ENCODE data around the gene SLC38A7.
"Not testable (repeated sequence)": the region's sequence is repeated elsewhere in the genome, so short reads cannot be mapped to it uniquely, and the experiment has no call there.

The SLC38A7 gene

DNA sequence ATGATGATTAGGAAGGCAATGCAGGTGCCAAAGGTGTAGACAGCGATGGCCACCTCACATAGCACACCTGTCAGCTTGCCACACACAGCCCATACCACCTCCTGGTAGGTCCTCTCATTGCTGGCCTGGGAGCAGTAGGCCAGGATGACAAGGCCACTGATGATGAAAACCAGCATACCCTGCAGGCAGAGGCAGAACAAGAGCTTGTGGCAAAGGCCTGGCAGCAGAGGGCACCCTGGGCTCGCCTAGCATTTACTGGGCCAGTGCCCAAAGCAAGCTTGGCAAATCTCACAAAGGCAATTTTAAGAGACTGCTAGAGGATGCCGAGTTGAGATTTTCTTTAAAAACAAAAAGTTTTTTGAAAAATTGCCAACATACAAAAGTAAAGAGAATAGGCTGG lies 5.9 kb downstream of the SLC38A7 start:
- no peak for DNase-seq (ENCODE audit: low spot score)

DNA sequence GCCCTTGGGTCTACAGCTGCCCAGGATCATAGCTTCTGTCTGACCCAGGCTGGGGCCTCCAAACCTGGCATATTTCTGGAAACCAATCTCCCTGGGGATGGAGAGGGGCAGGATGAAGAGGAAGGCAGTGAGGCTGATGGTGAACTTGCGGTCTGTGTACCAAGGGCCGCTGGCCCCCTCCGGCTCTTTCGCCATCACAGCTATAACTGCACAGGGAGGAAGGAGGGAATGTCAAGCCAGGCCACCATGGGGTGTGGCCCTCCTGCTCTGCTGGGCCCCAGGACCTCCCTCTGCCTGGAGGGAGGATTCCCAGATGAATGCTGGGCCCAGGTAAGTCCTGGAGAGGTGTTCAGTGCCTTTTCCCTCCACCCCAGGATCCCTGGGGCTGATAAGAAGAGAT lies 6.3 kb downstream of the SLC38A7 start:
- DNase-seq (ENCODE audit: low spot score): no peak

DNA sequence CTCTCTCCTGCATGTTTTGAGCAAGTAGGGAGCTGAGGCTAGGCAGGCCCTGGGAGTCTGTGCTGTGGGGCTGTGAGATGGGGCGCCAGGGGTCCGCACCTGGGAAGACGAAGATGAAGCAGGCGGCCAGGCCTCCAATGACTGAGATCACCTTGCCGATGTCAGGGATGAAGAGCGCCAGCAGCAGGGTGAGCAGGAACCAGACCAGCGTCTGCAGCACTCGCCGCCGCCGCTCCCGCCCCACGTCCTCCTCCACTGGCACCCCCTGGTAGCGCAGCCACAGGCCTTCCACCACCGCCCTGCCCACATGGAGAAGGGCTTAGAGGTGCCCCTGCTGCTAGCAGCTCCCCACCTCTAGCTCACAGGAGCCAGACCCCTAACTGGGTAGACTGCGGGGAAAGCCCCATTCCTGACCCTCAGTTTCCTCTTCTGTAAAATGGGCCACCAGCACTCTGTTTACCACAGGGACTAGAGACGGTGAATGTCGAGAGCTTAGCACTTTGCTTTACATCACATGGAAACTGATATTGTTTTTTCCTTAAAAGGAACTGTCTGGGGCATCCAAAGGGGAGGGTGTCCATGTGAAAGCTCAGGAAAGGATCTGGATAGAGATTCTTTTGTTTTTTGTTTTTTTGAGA lies 13.5 kb downstream of the SLC38A7 start:
- no peak for DNase-seq (ENCODE audit: low spot score)

DNA sequence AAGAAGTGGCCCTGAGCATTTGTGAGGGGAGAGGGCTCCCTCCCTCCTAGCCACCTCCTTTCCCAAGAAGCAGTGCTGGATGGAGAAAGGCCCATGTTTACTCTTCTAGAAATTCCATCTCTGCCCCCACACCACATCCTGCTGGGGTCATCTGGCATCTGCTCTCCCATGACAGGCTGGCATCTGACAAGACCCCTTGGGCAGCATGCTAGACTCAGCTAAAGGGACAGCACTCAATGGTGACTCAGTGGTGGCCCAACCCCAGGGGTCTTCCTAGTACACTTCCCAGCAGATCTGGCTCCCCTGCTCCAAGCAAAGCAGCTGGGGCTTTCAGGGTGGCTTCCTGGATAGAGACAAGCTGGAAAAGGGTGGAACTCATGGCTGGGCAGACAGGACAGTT lies 14.4 kb downstream of the SLC38A7 start:
- DNase-seq (ENCODE audit: low spot score): no peak

DNA sequence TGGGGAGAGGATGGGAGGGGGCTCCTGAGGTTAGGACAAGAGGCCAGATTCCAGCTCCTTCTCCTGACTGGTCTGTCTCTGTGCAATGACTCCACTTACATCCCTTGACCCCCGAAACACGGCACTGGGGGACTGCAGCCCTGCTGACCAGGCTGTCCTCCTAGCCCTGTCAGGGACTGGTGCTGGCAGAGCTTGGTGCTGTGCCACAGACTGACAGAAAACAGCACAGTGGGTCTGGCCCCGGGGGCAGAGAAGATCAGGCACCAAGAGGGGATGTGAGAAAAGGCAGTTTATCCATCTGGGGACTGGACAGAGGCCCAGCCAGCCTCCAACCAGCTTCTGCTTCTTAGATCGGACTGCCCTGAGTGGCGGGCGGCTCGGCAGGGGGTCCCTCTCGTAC lies 19.4 kb downstream of the SLC38A7 start:
- no peak for DNase-seq (ENCODE audit: low spot score)

DNA sequence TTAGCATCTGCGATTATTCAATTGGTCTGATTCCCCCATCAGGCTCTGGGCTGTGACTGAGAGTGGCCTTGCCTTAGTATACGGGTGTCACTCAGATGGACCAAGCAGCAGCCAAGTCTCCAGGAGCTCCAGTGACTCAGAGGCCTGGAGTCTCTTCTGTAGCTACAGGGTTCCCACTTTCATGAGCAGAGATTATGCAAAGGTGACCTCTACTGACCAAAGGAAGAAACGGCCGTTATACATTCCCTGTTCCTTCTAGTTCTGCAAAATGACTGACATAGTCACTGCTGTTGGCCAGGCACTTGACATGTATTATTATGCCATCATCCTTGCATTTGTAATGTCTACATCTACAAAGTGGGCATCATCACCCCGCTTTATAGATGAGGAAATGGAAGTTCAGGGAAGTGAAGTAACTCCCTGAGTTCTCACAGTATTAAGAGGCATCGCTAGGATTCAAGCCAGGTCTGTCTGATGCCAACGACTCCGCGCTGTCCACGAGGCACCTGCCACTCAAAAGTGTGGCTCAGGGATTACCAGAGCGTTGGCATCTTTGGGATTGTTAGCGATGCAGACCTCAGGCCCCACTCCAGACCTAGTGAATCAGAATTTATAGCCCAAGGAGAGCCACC lies 23.3 kb downstream of the SLC38A7 start:
- DNase-seq (ENCODE audit: low spot score): peak; percentile 35

DNA sequence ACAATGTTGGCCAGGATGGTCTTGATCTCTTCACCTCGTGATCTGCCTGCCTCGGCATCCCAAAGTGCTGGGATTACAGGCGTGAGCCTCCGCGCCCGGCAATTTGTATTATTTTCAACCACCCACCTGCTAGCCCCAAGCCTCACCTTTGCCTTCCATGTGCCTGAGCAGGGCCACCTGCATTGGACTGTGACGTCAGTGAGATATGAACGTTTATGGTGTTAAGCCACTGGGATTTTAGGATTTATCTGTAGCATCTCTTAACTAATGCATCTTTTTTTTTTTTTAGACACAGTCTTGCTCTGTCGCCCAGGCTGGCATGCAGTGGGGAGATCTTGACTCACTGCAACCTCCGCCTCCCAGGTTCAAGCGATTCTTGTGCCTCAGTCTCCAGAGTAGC lies 24.7 kb downstream of the SLC38A7 start:
- not testable (repeated sequence) for DNase-seq (ENCODE audit: low spot score)

DNA sequence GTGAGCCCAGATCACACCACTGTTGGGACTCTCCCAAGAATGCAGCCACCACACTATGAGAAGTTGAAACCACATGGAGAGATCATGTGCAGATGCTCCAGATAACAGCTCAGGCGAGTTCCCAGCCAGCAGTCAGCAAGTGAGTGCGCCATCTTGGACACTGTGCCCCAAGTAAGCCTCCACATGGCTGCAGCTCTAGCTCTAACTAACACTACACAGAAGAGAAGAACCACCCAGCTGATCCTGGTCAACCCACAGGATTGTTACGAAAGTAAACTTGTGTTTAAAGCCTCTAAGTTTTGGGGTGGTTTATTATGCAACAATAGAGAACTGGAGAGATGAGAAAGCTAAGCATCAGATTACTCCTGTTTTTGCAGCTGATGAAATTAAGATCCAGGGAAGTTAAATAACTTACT lies 25.8 kb downstream of the SLC38A7 start:
- no peak for DNase-seq (ENCODE audit: low spot score)

DNA sequence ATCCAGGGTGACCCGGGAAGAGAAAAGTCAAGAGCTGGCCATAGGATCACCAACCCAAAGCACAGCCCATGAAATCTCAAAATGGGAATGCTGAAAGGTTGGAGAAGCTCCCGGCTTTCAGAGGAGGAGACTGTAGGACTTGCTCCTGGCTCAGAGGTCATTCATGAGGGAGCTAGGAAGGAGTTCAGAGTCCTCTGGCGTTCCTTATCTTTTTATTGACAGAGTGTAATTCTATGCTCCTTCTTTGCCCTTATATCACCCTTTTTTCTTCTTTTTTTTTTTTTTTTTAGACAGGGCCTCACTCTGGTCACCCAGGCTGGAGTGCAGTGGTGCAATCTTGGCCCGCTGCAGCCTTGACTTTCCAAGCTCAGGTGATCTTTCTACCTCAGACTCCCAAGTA lies 27.7 kb downstream of the SLC38A7 start:
- no peak for DNase-seq (ENCODE audit: low spot score)

DNA sequence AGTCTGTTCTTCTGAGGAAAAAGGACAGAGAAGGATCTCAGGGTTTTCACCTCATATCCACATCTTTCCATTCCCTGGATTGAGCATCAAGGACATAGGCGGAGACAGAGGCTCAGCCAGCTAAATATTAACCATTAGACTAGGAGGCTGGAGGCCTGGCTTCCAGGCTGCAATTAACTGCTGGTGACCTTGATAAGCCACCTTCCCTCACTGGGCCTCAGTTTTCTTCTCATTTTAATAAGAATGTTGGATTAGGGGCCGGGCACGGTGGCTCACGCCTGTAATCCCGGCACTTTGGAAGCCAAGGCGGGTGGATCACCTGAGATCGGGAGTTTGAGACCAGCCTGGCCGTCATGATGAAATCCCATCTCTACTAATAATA lies 29.4 kb downstream of the SLC38A7 start:
- no peak for DNase-seq (ENCODE audit: low spot score)

DNA sequence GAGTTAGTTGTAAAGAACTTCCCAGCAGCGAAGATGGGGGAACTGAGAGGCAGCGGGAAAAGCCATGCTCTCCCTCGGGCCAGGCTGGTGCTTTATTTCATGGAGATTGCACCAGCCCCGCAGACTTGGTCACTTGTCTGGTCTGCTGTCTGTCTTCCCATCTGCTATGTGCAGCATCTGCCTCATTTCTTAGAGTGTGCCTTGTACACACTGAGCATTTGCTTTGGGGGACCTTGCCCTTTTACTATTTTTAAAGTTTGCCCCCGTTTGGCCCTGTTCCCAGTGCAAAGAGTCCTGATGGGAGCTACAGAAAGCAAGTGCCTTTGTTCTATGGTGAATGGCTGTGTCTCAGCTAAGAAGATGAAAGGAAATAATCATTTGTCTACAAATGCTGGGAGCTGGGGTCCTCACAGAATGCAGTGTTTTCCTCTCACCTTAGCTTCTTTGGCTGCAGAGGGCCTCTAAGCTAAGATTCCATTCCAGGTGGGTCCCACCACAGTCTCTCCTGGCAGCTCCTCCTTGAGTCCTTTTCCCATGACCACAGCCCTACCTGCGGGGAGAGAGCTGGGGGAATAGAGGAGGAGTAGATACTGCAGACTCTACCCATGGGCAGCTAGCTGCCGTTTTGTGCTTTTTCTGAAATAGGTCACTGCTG lies 29.9 kb downstream of the SLC38A7 start:
- no peak for DNase-seq (ENCODE audit: low spot score)

DNA sequence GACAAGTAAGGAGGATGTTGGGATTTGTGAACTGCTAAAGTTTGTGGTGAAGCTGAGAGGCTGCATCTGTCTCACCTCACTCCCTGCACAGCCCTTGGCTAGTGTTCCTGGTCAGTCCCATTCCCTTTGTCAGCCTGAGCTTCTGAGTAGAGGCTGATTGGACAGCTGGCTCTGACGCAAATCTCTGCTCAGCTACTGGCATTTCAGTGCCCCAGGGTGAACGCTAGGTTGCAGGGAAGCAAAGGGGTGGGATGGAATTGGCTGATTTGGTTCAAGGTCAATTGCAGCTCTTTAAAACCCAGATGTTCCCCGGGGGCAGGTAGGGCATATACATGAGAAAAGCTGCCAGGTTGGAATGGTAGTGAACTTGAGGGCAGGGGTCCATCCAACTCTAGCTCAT lies 31.8 kb downstream of the SLC38A7 start:
- no peak for DNase-seq (ENCODE audit: low spot score)

DNA sequence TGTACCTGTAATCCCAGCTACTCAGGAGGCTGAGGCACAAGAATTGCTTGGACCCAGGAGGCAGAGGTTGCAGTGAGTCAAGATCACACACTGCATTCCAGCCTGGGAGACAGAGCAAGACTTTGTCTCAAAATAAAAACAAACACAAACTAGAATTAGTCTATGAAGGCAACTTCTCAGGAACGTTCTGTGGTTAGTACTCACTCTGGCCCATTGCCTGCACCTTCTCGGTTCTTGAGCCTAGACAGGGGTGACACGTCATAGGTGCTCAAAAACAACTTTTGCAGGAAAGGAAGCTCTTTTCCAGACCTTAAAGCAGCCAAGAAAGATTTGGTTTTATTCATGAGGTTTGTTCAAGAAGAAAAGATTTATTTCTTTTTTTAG lies 32.6 kb downstream of the SLC38A7 start:
- DNase-seq (ENCODE audit: low spot score): no peak

DNA sequence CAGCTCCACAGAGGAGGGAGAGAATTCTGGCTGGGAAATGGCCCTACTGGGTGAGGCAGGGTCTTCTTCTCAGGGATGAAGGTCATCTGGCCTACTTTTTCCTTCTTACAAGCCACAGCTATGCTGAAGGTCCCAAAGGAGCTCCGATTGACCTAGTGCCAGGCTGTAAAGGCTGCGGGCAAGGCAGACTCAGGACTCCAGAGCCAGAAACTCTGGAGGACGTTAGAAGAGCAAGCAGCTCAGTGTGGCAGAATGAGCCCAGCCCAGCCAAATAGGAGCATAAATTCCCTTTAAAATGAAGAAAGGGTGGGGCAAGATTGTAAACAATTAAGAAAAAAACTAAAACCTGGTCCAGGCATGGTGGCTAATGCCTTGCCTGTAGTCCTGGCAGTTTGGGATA lies 34.9 kb downstream of the SLC38A7 start:
- no peak for DNase-seq (ENCODE audit: low spot score)

DNA sequence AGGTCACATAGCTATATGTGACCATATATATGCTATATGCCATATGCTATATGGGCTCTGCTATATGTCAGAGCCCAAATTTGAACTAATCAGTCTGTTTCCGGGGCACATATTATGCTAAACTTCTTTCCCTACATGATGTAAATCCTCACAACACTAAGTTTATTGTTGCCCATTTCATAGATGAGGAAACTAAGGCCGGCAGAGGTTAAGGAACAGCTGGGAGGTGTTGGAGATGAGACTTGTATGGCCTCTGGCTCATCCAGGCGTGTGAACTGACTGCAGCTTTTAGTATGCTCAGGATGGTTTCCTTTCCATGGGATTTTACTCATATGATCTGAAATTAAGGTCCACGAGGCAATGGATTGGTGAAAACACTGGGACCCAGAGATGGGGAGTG lies 37.5 kb downstream of the SLC38A7 start:
- DNase-seq (ENCODE audit: low spot score): no peak

DNA sequence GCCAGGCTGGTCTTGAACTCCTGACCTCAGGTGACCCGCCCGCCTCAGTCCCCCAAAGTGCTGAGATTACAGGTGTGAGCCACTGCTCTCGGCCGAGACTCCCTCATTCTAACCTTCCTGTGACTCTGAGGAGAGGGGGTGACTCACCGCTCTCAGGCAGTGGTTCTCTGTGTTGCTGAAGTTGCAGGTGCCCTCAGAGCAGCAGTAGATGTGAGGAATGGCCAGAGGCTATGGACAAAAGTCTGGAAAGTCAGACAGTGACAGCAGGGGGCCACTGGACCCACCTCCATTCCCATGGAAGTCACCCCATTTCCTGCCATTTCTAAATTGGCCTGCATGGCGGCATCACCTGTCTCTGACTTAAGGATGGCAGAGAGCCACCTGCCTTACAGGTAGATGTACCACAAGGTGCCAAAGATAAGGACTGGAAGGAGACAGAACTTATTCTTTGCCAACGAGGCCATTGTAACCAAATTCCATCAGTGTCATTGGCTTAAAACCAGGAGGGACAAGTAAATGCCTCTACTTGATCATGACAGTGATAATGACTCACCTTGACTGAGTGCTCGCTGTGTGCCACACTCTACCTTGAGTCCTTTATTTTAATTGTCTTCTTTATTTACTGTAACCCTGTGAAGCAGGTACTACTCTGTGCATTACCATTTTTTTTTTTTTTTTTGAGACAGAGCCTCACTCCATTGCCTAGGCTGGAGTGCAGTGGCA lies 39.6 kb downstream of the SLC38A7 start:
- DNase-seq (ENCODE audit: low spot score): no peak

DNA sequence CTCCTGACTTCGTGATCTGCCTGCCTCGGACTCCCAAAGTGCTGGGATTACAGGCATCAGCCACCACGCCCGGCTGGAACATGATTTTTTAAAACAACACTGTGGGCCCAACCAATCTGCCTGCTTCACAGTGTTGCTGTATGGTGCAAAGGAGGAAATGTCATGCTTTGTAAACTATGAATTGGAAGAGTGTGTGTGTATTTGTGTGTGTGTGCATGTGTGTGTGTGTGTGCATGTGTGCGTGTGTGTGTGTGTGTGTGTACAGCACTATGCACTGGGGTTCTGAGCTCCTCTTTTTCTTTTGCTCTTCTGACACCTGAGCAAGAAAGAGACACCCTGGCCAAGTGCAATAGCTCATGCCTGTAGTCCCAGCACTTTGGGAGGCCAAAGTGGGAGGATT lies 40.5 kb downstream of the SLC38A7 start:
- no peak for DNase-seq (ENCODE audit: low spot score)

DNA sequence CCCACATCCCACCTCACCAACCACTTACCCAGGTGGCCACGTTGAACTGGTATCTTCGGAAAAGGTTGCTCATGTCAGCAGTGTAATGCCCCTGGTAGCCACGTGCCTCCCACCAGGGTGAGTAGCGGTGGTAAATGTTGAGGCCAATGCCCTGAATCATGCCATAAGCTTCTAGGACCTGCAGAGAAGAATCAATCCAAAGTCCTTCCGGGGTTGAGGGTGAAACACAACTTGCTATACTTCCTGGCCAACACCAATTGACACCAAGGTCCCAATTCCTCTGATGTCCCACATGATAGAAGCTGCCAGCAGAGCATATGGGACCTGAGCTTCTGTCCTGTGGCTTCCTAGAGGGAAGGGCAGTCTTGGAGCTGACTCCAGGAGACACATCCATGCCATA lies 43.6 kb downstream of the SLC38A7 start:
- DNase-seq (ENCODE audit: low spot score): no peak

DNA sequence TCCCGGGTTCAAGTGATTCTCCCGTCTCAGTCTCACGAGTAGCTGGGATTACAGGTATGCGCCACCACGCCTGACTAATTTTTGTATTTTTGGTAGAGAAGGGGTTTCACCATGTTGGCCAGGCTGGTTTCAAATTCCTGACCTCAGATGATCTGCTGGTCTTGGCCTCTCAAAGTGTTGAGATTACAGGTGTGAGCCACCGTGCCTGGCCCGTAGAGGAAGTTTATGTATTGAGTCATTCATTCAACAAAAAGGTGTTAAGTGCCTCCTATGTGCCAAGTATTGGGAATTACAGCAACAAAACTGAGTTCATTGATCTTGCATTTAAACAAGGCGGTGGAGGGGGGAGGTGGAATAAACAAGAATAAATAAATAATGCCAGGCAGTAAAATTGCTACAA lies 44.7 kb downstream of the SLC38A7 start:
- no peak for DNase-seq (ENCODE audit: low spot score)

DNA sequence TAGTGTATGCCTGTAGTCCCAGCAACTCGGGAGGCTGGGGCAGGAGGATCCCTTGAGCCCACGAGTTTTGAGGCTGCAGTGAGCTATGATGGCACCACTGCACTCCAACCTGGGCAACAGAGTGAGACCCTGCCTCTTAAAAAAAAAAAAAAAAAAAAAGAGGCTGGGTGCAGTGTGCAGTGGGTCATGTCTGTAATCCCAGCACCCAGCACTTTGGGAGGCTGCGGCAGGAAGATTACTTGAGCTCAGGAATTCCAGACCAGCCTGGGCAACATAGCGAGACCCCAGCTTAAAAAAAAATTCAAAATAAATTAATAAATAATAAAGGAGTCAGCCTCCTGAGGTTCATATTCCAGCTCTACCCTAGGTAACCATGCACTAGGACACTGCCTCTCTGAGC lies 45.3 kb downstream of the SLC38A7 start:
- DNase-seq (ENCODE audit: low spot score): no peak

DNA sequence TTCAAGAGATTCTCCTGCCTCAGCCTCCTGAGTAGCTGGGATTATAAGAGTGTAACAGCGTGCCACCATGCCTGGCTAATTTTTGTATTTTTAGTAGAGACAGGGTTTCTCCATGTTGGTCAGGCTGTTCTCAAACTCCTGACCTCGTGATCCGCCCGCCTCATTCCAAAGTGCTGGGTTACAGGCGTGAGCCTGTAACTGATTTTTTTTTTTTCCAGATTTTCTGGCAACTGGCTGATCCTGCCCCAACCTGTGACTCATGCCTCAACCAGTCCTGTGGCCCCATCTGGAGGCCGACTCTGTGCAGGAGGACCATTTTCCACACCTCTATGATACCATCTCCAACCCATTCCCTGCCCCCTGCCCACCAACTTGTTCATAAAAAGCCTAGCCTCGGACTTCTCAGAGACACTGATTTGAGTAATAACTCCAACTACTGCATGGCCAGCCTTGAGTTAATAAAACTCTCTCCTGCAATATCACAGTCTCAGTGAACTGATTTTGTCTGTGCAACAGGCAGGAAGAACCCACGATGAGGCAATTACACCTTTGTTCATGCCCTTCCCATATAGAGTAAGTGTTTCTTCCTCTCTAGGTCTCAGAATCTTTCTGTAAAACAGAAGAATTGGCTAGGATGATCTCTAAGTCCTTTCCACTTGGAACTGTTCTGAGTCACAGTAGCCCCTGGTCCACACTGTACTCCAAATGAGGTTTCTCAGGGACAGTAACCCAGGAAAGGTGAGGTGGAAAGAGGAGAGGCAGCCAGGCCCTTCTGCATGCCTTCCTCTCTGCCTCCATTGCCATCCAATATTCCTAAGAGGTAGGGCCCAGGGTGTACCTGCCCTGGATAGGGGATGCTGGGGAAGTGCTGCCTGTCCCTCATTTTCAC lies 46.2 kb downstream of the SLC38A7 start:
- DNase-seq (ENCODE audit: low spot score): no peak

DNA sequence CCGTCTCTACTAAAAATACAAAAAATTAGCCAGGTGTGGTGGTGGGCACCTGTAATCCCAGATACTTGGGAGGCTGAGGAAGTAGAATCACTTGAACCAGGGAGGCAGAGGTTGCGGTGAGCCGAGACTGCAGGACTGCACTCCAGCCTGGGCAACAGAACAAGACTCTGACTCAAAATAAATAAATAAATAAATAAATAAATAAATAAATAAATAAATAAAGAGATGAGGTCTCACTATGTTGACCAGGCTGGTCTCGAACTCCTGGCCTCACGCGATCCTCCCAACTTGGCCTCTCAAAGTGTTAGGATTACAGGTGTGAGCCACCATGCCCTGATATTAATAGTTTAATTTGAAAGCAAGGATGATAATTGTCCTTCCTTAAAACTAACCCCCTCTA lies 47.5 kb downstream of the SLC38A7 start:
- not testable (repeated sequence) for DNase-seq (ENCODE audit: low spot score)
